NT2/D1 (cell line): ENCODE results near the gene SRGAP1.

Source experiments
- SUZ12 ChIP-seq: IDR thresholded peaks from 2 replicates; pipeline ENCODE4 v1.6.1; 2011; ENCODE audit not compliant: insufficient read length, insufficient read depth; ENCODE audit errors: extremely low read depth
- YY1 ChIP-seq: IDR thresholded peaks from 2 replicates; pipeline ENCODE4 v1.6.1; 2011; ENCODE audit not compliant: insufficient read length, insufficient read depth
- ZNF274 ChIP-seq: IDR thresholded peaks from 2 replicates; pipeline ENCODE4 v1.6.1; 2011; ENCODE audit warnings: mild to moderate bottlenecking, low read depth, low read length

- TF ChIP-seq YY1: no peak
- TF ChIP-seq ZNF274: no peak
- TF ChIP-seq SUZ12: no peak
Observed at GRCh38 chr12:64006211-64006825, 161.8 kb downstream of the SRGAP1 start.
